Omental fat pad (tissue), 4 donors: ENCODE measurements around the gene CDKL2. TPM values are rescaled to one million over a fixed set of nuclear protein-coding genes. Genes with fewer than 3 reads are reported as not detected.

Source experiments
- ATAC-seq: fragments of 150-250 bp; one replicate; pipeline ENCODE4 v1.9.1; 2016; ENCODE audit warnings: mild to moderate bottlenecking, moderate library complexity; ENCODE audit not compliant: low FRiP score
- DNase-seq: peaks from one replicate; pipeline ENCODE4 v3.0.0-alpha.2; 2019; ENCODE audit warnings: low spot score
- CTCF ChIP-seq, 3 donors: fragments of 450-650 bp; IDR thresholded peaks; one replicate each; pipeline ENCODE4 v1.5.1; 2016 to 2017; ENCODE audit warnings: antibody characterized with exemption in 3 of 3, mild to moderate bottlenecking in 3 of 3, moderate library complexity in 2 of 3
- total RNA-seq, 4 donors: library from RNA; depleted of rRNA; stranded (reverse); fragments of >200 nt; gene quantifications; one replicate each; pipeline ENCODE4 v1.1.0, GENCODE V29; 2016

CDKL2 gene
- total RNA-seq, 4 donors from 2014 or later, result 0.38 to 1.9 (median 1.1) TPM; not detected in 1

- DNase-seq (no peak), ATAC-seq (no peak)
- TF ChIP-seq CTCF (IDR thresholded peaks at IDR 0.05), result no peak
Measured at GRCh38 chr4:75561789-75562188, 68.5 kb downstream of the CDKL2 start.

- ATAC-seq, result no peak
- TF ChIP-seq CTCF (IDR thresholded peaks at IDR 0.05), result no peak
- no peak for DNase-seq
Measured at GRCh38 chr4:75557696-75558095, 72.6 kb downstream of the CDKL2 start.

GRCh38 chr4:75555294-75556164 is 74.8 kb downstream of the CDKL2 start, which contains the start of gene ODAPH:
ODAPH (plus strand) TSS chr4:75556066; CDS start chr4:75556083, 17 bp downstream.
- ATAC-seq (no peak), DNase-seq (no peak)
- TF ChIP-seq CTCF (IDR thresholded peaks at IDR 0.05), result no peak

GRCh38 chr4:75552452-75552851 is 77.9 kb downstream of the CDKL2 start:
- ATAC-seq (no peak), DNase-seq (no peak)
- no peak for TF ChIP-seq CTCF (IDR thresholded peaks at IDR 0.05)

GRCh38 chr4:75549019-75549418 is 81.3 kb downstream of the CDKL2 start:
- DNase-seq (no peak), ATAC-seq (no peak)
- no peak for TF ChIP-seq CTCF (IDR thresholded peaks at IDR 0.05)

- TF ChIP-seq CTCF (IDR thresholded peaks at IDR 0.05), result no peak
- no peak for ATAC-seq
- DNase-seq, result peak; percentile 44
Measured at GRCh38 chr4:75547647-75548387, 82.5 kb downstream of the CDKL2 start.
